Pancreas (tissue), 10 donors: Measurements from ENCODE around the gene FKBP1A. TPM values are rescaled to one million over a fixed set of nuclear protein-coding genes. Genes with fewer than 3 reads are reported as not detected.

Experiments
- ATAC-seq, 4 donors: fragments of 200-7000 bp; cut with Tn5 transposase; one replicate each; pipeline versions ENCODE4 v1.8.0 to v1.9.1; 2020; ENCODE audit warnings: mild to moderate bottlenecking in 4 of 4, moderate library complexity in 4 of 4
- DNase-seq, 6 donors: peaks; one replicate each; pipeline ENCODE4 v3.0.0-alpha.2; 2020
- FAIRE-seq: peaks from 2 replicates; lab custom pipeline; 2012; peaks lifted over from hg19 to GRCh38; lab: Jason Lieb, UNC
- H3K27ac ChIP-seq, 4 donors: fragments of 200-600 bp; sonication (generic); 1 replicate in 3 of 4; 2 replicates in 1 of 4; pipeline versions ENCODE4 v1.5.0 to v1.8.0; 2020
- H3K27me3 ChIP-seq, 4 donors: fragments of 200-600 bp; one replicate each; pipeline ENCODE4 v1.8.0; 2021
- H3K36me3 ChIP-seq, 3 donors: fragments of 200-600 bp; sonication (generic) in 1 of 3; one replicate each; pipeline versions ENCODE4 v1.5.0 to v1.8.0; 2020 to 2021
- H3K4me1 ChIP-seq, 3 donors: fragments of 200-600 bp; one replicate each; pipeline ENCODE4 v1.8.0; 2021
- H3K4me3 ChIP-seq, 4 donors: fragments of 200-600 bp; sonication (generic) in 2 of 4; one replicate each; pipeline versions ENCODE4 v1.5.0 to v1.8.0; 2020 to 2021
- H3K9me3 ChIP-seq, 4 donors: fragments of 200-600 bp; one replicate each; pipeline ENCODE4 v1.8.0; 2021
- WGBS, 2 donors: extraction: QIAGEN DNeasy Blood & Tissue Kit; methylation state at CpG; one replicate each; pipeline ENCODE4 v1.1.7; 2013; 5-methylcytosine and 5-hydroxymethylcytosine counted together
- intact Hi-C, 3 donors: fragments of 100-400 bp; cut with DNase I; formaldehyde crosslinking; loops; one replicate each; pipeline versions ENCODE4 v1.11.1 to v1.14.2; 2022
- polyA plus RNA-seq, 2 donors: library from polyadenylated mRNA; stranded (reverse); fragments of 200-250 nt; gene quantifications; one replicate each; pipeline ENCODE4 v1.2.3, GENCODE V29; 2013
- total RNA-seq, 6 donors: library from RNA; stranded (reverse); fragmentation: NEBNext Ultra II Directional in 4 of 6; extraction: Animal tissue kit (Norgen Biotek cat#: 25700) in 4 of 6; gene quantifications; one replicate each; pipeline versions ENCODE4 v1.2.1 to v1.2.4, GENCODE V29; 2021 to 2023
- TF ChIP-seq, protein P1 (sequence below), 4 donors: fragments of 200-600 bp; sonication (generic) in 3 of 4; IDR thresholded peaks; one replicate each; pipeline versions ENCODE4 v1.5.0 to v1.8.0; 2021; ENCODE audit warnings: antibody characterized with exemption in 4 of 4
- donor health status: healthy with polysubstance abuse.
- donor health status: DM: no; HTN: no; CAD: no; lungs with moderate emphysema.
- donor health status: DM: no; HTN: no; CAD: no.
- donor health status: control.
- donor health status: control.
- donor health status: Bipolar disorder and iron deficiency.
- donor health status: DM: yes; HTN: yes; CAD: no.
- donor health status: DM: no; HTN: no; CAD: no.
- donor health status: DM: no; HTN: no; CAD: no.
- donor health status: DM: yes; HTN: yes; CAD: no.

FKBP1A gene
- total and polyA plus RNA-seq, 8 donors = 40.2 to 104 (median 67.3) TPM

DNA sequence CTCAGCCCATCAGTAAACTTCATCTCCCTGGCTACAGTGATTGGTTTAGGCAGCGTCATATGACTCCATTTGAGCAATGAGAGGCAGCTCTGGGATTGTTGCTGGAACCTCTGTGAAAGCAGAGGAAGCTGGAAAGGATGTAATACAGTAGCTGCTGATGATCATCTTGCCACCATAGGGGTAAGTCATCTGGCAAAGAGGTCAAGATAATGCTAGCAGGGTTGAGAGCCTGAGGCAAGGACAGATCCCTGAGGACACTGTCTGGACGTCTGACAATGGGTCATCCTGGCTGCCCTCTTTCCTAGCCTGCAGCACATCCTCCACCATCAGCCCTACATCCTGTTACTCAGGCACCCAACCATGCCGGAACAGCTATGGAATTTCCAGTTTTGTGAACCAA, 25.5 kb upstream of the FKBP1A start:
- DNase-seq (no peak), ATAC-seq (no peak), FAIRE-seq (no peak)
- no peaks in the 10 kb centered on the region for H3K9me3 ChIP-seq
- TF ChIP-seq, protein P1, sequence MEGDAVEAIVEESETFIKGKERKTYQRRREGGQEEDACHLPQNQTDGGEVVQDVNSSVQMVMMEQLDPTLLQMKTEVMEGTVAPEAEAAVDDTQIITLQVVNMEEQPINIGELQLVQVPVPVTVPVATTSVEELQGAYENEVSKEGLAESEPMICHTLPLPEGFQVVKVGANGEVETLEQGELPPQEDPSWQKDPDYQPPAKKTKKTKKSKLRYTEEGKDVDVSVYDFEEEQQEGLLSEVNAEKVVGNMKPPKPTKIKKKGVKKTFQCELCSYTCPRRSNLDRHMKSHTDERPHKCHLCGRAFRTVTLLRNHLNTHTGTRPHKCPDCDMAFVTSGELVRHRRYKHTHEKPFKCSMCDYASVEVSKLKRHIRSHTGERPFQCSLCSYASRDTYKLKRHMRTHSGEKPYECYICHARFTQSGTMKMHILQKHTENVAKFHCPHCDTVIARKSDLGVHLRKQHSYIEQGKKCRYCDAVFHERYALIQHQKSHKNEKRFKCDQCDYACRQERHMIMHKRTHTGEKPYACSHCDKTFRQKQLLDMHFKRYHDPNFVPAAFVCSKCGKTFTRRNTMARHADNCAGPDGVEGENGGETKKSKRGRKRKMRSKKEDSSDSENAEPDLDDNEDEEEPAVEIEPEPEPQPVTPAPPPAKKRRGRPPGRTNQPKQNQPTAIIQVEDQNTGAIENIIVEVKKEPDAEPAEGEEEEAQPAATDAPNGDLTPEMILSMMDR (IDR thresholded peaks at IDR 0.05) = no peak
- H3K27me3 ChIP-seq = no peaks in the 10 kb centered on the region
- H3K36me3 ChIP-seq = no peaks in the 10 kb centered on the region
- WGBS, 2 donors = 37 to 48% methylated on average over 3 of the region's 3 CpGs
- no peak overlapping the region for H3K4me3 ChIP-seq
- intact Hi-C loops = no loop called here
- H3K4me1 ChIP-seq = no peaks in the 10 kb centered on the region
- no peak overlapping the region for H3K27ac ChIP-seq

DNA sequence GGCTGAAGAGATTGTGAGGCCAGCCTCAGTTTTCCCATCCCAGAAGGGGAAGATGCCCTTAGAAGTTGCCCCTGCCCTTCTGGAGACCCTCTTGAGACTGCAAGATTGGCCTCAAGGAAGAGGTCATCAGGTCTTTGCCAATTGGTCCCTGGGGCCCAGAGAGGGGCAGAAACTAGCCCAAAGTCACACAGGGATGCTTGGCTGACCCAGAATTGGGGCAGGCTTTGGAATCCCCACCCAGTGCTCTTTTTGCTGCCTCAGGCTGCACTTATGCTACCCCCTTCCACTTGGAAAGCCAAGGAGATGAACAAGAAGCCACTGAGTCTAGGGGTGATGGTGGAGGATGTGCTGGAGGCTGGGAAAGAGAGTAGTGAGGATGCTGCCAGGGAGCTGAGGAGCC, 24.9 kb upstream of the FKBP1A start:
- FAIRE-seq (no peak), DNase-seq (no peak), ATAC-seq (no peak)
- TF ChIP-seq, protein P1 (IDR thresholded peaks at IDR 0.05) = no peak
- H3K9me3 ChIP-seq = no peaks in the 10 kb centered on the region
- no peak overlapping the region for H3K27ac ChIP-seq
- H3K4me3 ChIP-seq = no peak overlapping the region
- no peaks in the 10 kb centered on the region for H3K4me1 ChIP-seq
- H3K27me3 ChIP-seq = no peaks in the 10 kb centered on the region
- no peaks in the 10 kb centered on the region for H3K36me3 ChIP-seq
- intact Hi-C loops = no loop called here

GRCh38 chr20:1417273-1417672, 24.4 kb upstream of the FKBP1A start:
- H3K4me1 ChIP-seq = no peaks in the 10 kb centered on the region
- 70 to 71% methylated on average over 5 of the region's 5 CpGs for WGBS, 2 donors
- H3K9me3 ChIP-seq = no peaks in the 10 kb centered on the region
- intact Hi-C loops = no loop called here
- DNase-seq = no peak
- FAIRE-seq = no peak
- TF ChIP-seq, protein P1 (IDR thresholded peaks at IDR 0.05) = no peak
- ATAC-seq = no peak
- no peaks in the 10 kb centered on the region for H3K36me3 ChIP-seq
- no peak overlapping the region for H3K4me3 ChIP-seq
- H3K27me3 ChIP-seq = no peaks in the 10 kb centered on the region
- H3K27ac ChIP-seq = no peak overlapping the region

DNA sequence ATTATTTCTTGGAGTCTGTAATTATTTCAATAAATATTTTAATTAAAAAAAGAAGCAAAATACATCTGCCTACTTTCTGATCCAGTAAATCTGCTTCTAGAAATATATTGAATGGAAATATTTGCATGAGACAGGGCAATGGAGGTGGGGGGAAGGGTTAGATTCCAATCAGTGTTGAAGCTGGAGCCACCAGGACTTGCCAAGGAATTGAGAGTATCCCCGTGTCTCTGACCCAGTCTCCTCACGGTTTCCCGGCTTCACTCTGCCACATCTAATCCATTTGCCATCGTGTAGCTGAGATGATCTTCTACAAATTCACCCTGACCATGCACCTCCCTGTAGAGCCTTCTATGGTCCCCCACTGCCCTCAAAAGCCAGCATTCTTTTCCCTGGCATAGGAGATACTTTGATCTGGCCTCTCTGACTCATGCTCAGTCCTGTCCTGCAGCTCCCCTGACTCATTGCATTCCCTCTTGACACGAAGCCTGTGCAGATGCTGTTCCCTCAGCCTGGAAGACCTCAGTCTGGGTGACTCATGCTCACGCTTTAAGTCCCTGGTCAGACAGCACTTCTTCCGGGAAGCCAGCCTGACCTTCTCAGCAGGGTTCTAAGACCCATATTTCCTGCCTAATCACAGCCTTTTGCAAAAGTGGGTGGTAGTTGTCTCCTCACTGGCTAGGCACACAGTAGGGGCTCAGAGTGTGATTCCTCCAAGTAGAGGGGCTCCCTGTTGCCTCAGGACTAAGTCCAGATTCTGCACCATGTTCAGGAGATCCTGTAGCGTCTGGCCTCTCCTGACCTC, 23.0 kb upstream of the FKBP1A start:
- H3K27ac ChIP-seq = no peak overlapping the region
- H3K9me3 ChIP-seq = no peaks in the 10 kb centered on the region
- WGBS, 2 donors = 64 to 72% methylated on average over 8 of the region's 8 CpGs
- no peaks in the 10 kb centered on the region for H3K27me3 ChIP-seq
- H3K36me3 ChIP-seq = no peaks in the 10 kb centered on the region
- TF ChIP-seq, protein P1 (IDR thresholded peaks at IDR 0.05) = no peak
- intact Hi-C loops = no loop called here
- H3K4me1 ChIP-seq = no peaks in the 10 kb centered on the region
- no peak overlapping the region for H3K4me3 ChIP-seq
- FAIRE-seq = no peak
- DNase-seq = no peak
- ATAC-seq = peak in 1 of 4 donors; percentile 38

- H3K4me1 ChIP-seq = no peaks in the 10 kb centered on the region
- WGBS, 2 donors = 44 to 57% methylated on average over 4 of the region's 4 CpGs
- DNase-seq = no peak
- no peaks in the 10 kb centered on the region for H3K9me3 ChIP-seq
- no peak for ATAC-seq
- TF ChIP-seq, protein P1 (IDR thresholded peaks at IDR 0.05) = no peak
- H3K27ac ChIP-seq = no peak overlapping the region
- H3K4me3 ChIP-seq = no peak overlapping the region
- no peaks in the 10 kb centered on the region for H3K27me3 ChIP-seq
- FAIRE-seq = no peak
- intact Hi-C loops = no loop called here
- H3K36me3 ChIP-seq = no peaks in the 10 kb centered on the region
Measured at GRCh38 chr20:1414982-1415381, 22.1 kb upstream of the FKBP1A start.
